Spinal cord (tissue), 10 donors: ENCODE results near the gene ACAP2. TPM values are rescaled to one million over a fixed set of nuclear protein-coding genes. Genes with fewer than 3 reads are reported as not detected.

ENCODE experiments used
- DNase-seq, 6 donors: peaks; one replicate each; pipeline versions ENCODE4 v3.0.0 to v3.0.0-alpha.2; 2013 to 2015; ENCODE audit warnings: low spot score in 6 of 6, low read depth in 4 of 6
- H3K27ac ChIP-seq: one replicate; pipeline ENCODE4 v1.5.1; 2013; ENCODE audit warnings: low read depth, low read length, control low read depth
- H3K27me3 ChIP-seq: one replicate; pipeline ENCODE4 v1.6.1; 2013; ENCODE audit warnings: low read length; ENCODE audit not compliant: control insufficient read depth, insufficient read depth
- H3K36me3 ChIP-seq: one replicate; pipeline ENCODE4 v1.6.1; 2013; ENCODE audit warnings: low read length; ENCODE audit not compliant: control insufficient read depth, insufficient read depth
- H3K4me1 ChIP-seq: one replicate; pipeline ENCODE4 v1.6.1; 2013; ENCODE audit warnings: low read length; ENCODE audit not compliant: control insufficient read depth, insufficient read depth
- H3K4me3 ChIP-seq: one replicate; pipeline ENCODE4 v1.5.1; 2013; ENCODE audit warnings: low read depth, low read length, control low read depth
- H3K9me3 ChIP-seq: one replicate; pipeline ENCODE4 v1.6.1; 2013; ENCODE audit warnings: low read length; ENCODE audit not compliant: control insufficient read depth, insufficient read depth
- WGBS: methylation state at CpG from one replicate; pipeline ENCODE4 v1.1.5; 2013; ENCODE audit warnings: missing lambda C conversion rate; ENCODE audit not compliant: insufficient coverage; 5-methylcytosine and 5-hydroxymethylcytosine counted together
- polyA plus RNA-seq, 2 donors: library from polyadenylated mRNA; unstranded; fragments of 120-200 nt; gene quantifications; one replicate each; pipeline ENCODE4 v1.2.1, GENCODE V29; 2013; ENCODE audit not compliant: insufficient read length in 2 of 2
- total RNA-seq, 2 donors: library from RNA; depleted of rRNA in 1 of 2; stranded (reverse); fragments of 120-200 nt in 1 of 2; fragments of >200 nt in 1 of 2; gene quantifications; one replicate each; pipeline versions ENCODE4 v1.2.3 to v1.2.4, GENCODE V29; 2013 to 2014
- donor health status: healthy.

ACAP2 gene
- total and polyA plus RNA-seq, 4 donors = 34.5 to 197 (median 57.2) TPM

- WGBS = 98% methylated on average over 11 of the region's 16 CpGs
- no peak for DNase-seq
- Histone ChIP-seq H3K36me3 (peaks cover 17% of the 10 kb centered on the region), H3K27ac (no peak overlapping the region), H3K9me3 (no peaks in the 10 kb centered on the region), H3K4me3 (no peak overlapping the region), H3K27me3 (no peaks in the 10 kb centered on the region), H3K4me1 (peaks cover 14% of the 10 kb centered on the region)
Measured at GRCh38 chr3:195245531-195245951, 197.3 kb downstream of the ACAP2 start.

GRCh38 chr3:195241592-195242355, 201.0 kb downstream of the ACAP2 start:
- Histone ChIP-seq H3K27ac (no peak overlapping the region), H3K36me3 (peaks cover 11% of the 10 kb centered on the region), H3K27me3 (no peaks in the 10 kb centered on the region), H3K4me3 (no peak overlapping the region), H3K4me1 (peaks cover 22% of the 10 kb centered on the region), H3K9me3 (no peaks in the 10 kb centered on the region)
- DNase-seq = no peak
- 90% methylated on average over 12 of the region's 12 CpGs for WGBS

GRCh38 chr3:195240939-195241338, 201.9 kb downstream of the ACAP2 start:
- 95% methylated on average over 6 of the region's 6 CpGs for WGBS
- Histone ChIP-seq H3K9me3 (no peaks in the 10 kb centered on the region), H3K36me3 (peaks cover 6% of the 10 kb centered on the region), H3K4me1 (peaks cover 16% of the 10 kb centered on the region), H3K27ac (no peak overlapping the region), H3K4me3 (no peak overlapping the region), H3K27me3 (no peaks in the 10 kb centered on the region)
- DNase-seq = no peak

- Histone ChIP-seq H3K4me3 (no peak overlapping the region), H3K9me3 (no peaks in the 10 kb centered on the region), H3K27ac (no peak overlapping the region), H3K27me3 (no peaks in the 10 kb centered on the region), H3K36me3 (no peaks in the 10 kb centered on the region), H3K4me1 (peaks cover 16% of the 10 kb centered on the region)
- DNase-seq = peak in 1 of 6 donors; percentile 55
- 59% methylated on average over 11 of the region's 15 CpGs for WGBS
Measured at GRCh38 chr3:195240171-195240701, 202.6 kb downstream of the ACAP2 start.

GRCh38 chr3:195239121-195239520, 203.7 kb downstream of the ACAP2 start:
- Histone ChIP-seq H3K4me3 (no peak overlapping the region), H3K27me3 (no peaks in the 10 kb centered on the region), H3K27ac (peak overlapping the region; percentile 67), H3K9me3 (no peaks in the 10 kb centered on the region), H3K4me1 (peaks cover 16% of the 10 kb centered on the region), H3K36me3 (no peaks in the 10 kb centered on the region)
- no peak for DNase-seq
- no CpG with 5 or more reads among the region's 3 CpGs for WGBS

- DNase-seq = peak in 2 of 6 donors; percentile 41 to 73
- Histone ChIP-seq H3K9me3 (no peaks in the 10 kb centered on the region), H3K36me3 (no peaks in the 10 kb centered on the region), H3K27me3 (no peaks in the 10 kb centered on the region), H3K4me3 (no peak overlapping the region), H3K27ac (peak overlapping the region; percentile 67), H3K4me1 (peaks cover 16% of the 10 kb centered on the region)
- 68% methylated on average over 7 of the region's 10 CpGs for WGBS
Measured at GRCh38 chr3:195238586-195239118, 204.2 kb downstream of the ACAP2 start.

- Histone ChIP-seq H3K4me3 (no peak overlapping the region), H3K4me1 (peaks cover 16% of the 10 kb centered on the region), H3K27me3 (no peaks in the 10 kb centered on the region), H3K9me3 (no peaks in the 10 kb centered on the region), H3K27ac (peak overlapping the region; percentile 67), H3K36me3 (no peaks in the 10 kb centered on the region)
- 91% methylated on average over 12 of the region's 12 CpGs for WGBS
- DNase-seq = no peak
Measured at GRCh38 chr3:195238081-195238571, 204.7 kb downstream of the ACAP2 start.

- no peaks in the 10 kb centered on the region for H3K27me3 ChIP-seq
- no peaks in the 10 kb centered on the region for H3K9me3 ChIP-seq
- no peaks in the 10 kb centered on the region for H3K36me3 ChIP-seq
- no peak for DNase-seq
- H3K4me3 ChIP-seq = no peak overlapping the region
- WGBS = 95% methylated on average over 4 of the region's 10 CpGs
- no peak overlapping the region for H3K27ac ChIP-seq
- H3K4me1 ChIP-seq = peaks cover 16% of the 10 kb centered on the region
Measured at GRCh38 chr3:195236801-195237570, 205.8 kb downstream of the ACAP2 start.

GRCh38 chr3:195236076-195236798, 206.6 kb downstream of the ACAP2 start:
- Histone ChIP-seq H3K36me3 (no peaks in the 10 kb centered on the region), H3K27ac (no peak overlapping the region), H3K4me3 (no peak overlapping the region), H3K9me3 (no peaks in the 10 kb centered on the region), H3K27me3 (no peaks in the 10 kb centered on the region), H3K4me1 (peaks cover 16% of the 10 kb centered on the region)
- 92% methylated on average over 5 of the region's 5 CpGs for WGBS
- no peak for DNase-seq
